Nephron (organoid): ENCODE data around the gene ZNF718.

Experiments used
- H3K27ac Mint-ChIP-seq, 3 experiments: 2 replicates each; pipeline ENCODE4 v1.8.0; 2020; ENCODE audit warnings: mixed read lengths in 3 of 3, mild to moderate bottlenecking in 2 of 3, moderate library complexity in 1 of 3
- H3K27me3 Mint-ChIP-seq: 2 replicates; pipeline ENCODE4 v1.8.0; 2021; ENCODE audit warnings: low read depth, mild to moderate bottlenecking, moderate library complexity, mixed read lengths
- H3K36me3 Mint-ChIP-seq: 2 replicates; pipeline ENCODE4 v1.8.0; 2020; ENCODE audit warnings: low read depth, mixed read lengths
- H3K4me1 Mint-ChIP-seq: 2 replicates; pipeline ENCODE4 v1.8.0; 2020; ENCODE audit warnings: mixed read lengths
- H3K4me3 Mint-ChIP-seq, 3 experiments: 2 replicates each; pipeline ENCODE4 v1.8.0; 2020; ENCODE audit warnings: mild to moderate bottlenecking in 3 of 3, mixed read lengths in 3 of 3, moderate library complexity in 2 of 3
- H3K9me3 Mint-ChIP-seq: 2 replicates; pipeline ENCODE4 v1.8.0; 2020; ENCODE audit warnings: mixed read lengths
- TF ChIP-seq, protein P1 (sequence below), 3 experiments: fragments of 200-600 bp; sonication (generic); IDR thresholded peaks; one replicate each; pipeline ENCODE4 v1.5.0; 2021; ENCODE audit warnings: antibody characterized with exemption in 3 of 3; ENCODE audit not compliant: unreplicated experiment in 3 of 3

Gene ZNF718

DNA sequence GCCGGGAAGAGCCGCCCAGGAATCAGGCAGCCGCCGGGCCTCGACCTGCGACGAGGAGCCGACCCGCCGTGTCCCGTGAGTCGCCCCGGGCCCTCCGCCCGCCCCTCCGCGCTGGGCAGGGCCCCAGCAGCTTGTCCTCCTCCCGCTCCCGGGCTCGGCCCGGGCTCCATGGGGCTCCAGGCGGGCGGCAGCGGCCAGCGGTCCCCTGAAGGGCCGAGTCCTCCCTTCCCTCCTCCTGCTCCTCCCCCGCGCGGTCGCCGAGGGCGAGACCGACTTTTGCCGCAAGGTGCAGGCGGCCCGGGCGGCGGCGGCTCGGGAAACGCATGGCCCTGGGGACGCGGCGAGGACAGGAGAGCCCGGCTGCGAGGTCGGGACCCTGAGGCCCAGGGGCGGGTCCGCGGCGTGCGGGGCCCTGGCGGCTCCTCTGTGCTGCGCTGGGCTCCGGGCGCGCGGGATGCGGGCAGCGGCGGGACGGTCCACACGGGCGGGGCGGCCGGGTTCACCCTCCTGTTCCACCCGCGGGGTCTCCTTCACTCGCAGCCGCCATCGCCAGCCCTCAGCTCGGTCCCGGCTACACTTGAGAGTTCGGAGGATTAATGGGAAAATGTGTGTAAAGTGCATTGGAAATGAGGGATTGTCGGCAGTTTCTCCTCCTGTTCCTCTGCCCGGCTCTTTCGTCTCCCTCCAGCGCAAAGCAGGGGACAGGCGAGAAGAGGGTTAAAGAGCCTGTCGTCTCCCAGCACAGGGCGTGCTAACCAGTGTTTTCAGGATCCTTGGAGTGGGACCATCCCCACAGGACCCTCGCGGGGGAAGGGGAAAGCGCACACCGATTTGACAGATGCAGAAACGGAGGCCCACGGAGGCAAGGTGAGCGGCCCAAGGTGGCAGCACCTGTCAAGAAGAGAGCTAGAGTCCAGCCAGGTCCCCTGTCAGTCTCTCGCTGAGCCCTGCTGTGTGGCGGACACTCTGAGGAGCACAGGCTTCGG lies 16.6 kb upstream of the ZNF718 start:
- TF ChIP-seq, protein P1, sequence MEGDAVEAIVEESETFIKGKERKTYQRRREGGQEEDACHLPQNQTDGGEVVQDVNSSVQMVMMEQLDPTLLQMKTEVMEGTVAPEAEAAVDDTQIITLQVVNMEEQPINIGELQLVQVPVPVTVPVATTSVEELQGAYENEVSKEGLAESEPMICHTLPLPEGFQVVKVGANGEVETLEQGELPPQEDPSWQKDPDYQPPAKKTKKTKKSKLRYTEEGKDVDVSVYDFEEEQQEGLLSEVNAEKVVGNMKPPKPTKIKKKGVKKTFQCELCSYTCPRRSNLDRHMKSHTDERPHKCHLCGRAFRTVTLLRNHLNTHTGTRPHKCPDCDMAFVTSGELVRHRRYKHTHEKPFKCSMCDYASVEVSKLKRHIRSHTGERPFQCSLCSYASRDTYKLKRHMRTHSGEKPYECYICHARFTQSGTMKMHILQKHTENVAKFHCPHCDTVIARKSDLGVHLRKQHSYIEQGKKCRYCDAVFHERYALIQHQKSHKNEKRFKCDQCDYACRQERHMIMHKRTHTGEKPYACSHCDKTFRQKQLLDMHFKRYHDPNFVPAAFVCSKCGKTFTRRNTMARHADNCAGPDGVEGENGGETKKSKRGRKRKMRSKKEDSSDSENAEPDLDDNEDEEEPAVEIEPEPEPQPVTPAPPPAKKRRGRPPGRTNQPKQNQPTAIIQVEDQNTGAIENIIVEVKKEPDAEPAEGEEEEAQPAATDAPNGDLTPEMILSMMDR (IDR thresholded peaks at IDR 0.05; ENCODE audit: unreplicated experiment in 3 of 3), result no peak
- Mint-ChIP-seq H3K36me3 (peaks cover 10% of the 10 kb centered on the region), H3K9me3 (peaks cover 68% of the 10 kb centered on the region), H3K4me1 (no peaks in the 10 kb centered on the region), H3K27ac (no peak overlapping the region), H3K27me3 (peaks cover 7% of the 10 kb centered on the region), H3K4me3 (no peak overlapping the region)

GRCh38 chr4:112771-113170 lies 11.5 kb upstream of the ZNF718 start:
- Mint-ChIP-seq H3K9me3 (peaks cover 48% of the 10 kb centered on the region), H3K27me3 (peaks cover 11% of the 10 kb centered on the region), H3K36me3 (peaks cover 10% of the 10 kb centered on the region), H3K4me1 (no peaks in the 10 kb centered on the region), H3K27ac (no peak overlapping the region), H3K4me3 (no peak overlapping the region)
- TF ChIP-seq, protein P1 (IDR thresholded peaks at IDR 0.05; ENCODE audit: unreplicated experiment in 3 of 3), result no peak

- TF ChIP-seq, protein P1 (IDR thresholded peaks at IDR 0.05; ENCODE audit: unreplicated experiment in 3 of 3), result no peak
- peaks cover 11% of the 10 kb centered on the region for H3K27me3 Mint-ChIP-seq
- H3K9me3 Mint-ChIP-seq, result peaks cover 39% of the 10 kb centered on the region
- H3K4me1 Mint-ChIP-seq, result no peaks in the 10 kb centered on the region
- no peak overlapping the region for H3K4me3 Mint-ChIP-seq
- no peak overlapping the region for H3K27ac Mint-ChIP-seq
- H3K36me3 Mint-ChIP-seq, result peaks cover 10% of the 10 kb centered on the region
Measured at GRCh38 chr4:113732-114131, 10.6 kb upstream of the ZNF718 start.

GRCh38 chr4:114149-114548 lies 10.2 kb upstream of the ZNF718 start:
- H3K27me3 Mint-ChIP-seq, result peaks cover 11% of the 10 kb centered on the region
- no peaks in the 10 kb centered on the region for H3K4me1 Mint-ChIP-seq
- TF ChIP-seq, protein P1 (IDR thresholded peaks at IDR 0.05; ENCODE audit: unreplicated experiment in 3 of 3), result no peak
- no peak overlapping the region for H3K27ac Mint-ChIP-seq
- peaks cover 35% of the 10 kb centered on the region for H3K9me3 Mint-ChIP-seq
- no peak overlapping the region for H3K4me3 Mint-ChIP-seq
- peaks cover 7% of the 10 kb centered on the region for H3K36me3 Mint-ChIP-seq

GRCh38 chr4:116499-116898 lies 7.8 kb upstream of the ZNF718 start:
- TF ChIP-seq, protein P1 (IDR thresholded peaks at IDR 0.05; ENCODE audit: unreplicated experiment in 3 of 3), result no peak
- Mint-ChIP-seq H3K36me3 (no peaks in the 10 kb centered on the region), H3K4me1 (no peaks in the 10 kb centered on the region), H3K4me3 (no peak overlapping the region), H3K9me3 (peaks cover 24% of the 10 kb centered on the region), H3K27ac (no peak overlapping the region), H3K27me3 (peaks cover 10% of the 10 kb centered on the region)
